GM23248 (cell line): ENCODE data around the gene A1BG. TPM values are rescaled to one million over a fixed set of nuclear protein-coding genes. Genes with fewer than 3 reads are reported as not detected.

Source experiments
- DNase-seq: peaks from one replicate; pipeline ENCODE4 v3.0.0-alpha.2; 2015
- H2AFZ ChIP-seq: fragments of 200-600 bp; sonication (generic); 2 replicates; pipeline ENCODE4 v1.6.1; 2016; ENCODE audit warnings: antibody characterized with exemption
- H3F3A ChIP-seq: fragments of 200-600 bp; sonication (generic); 2 replicates; pipeline ENCODE4 v1.6.1; 2016; ENCODE audit warnings: mild to moderate bottlenecking, antibody characterized with exemption, mixed run types; ENCODE audit not compliant: insufficient read depth
- H3K27ac ChIP-seq: fragments of 200-600 bp; sonication (generic); 2 replicates; pipeline ENCODE4 v1.5.1; 2016; ENCODE audit warnings: mild to moderate bottlenecking
- H3K27me3 ChIP-seq: fragments of 200-600 bp; sonication (generic); replicated peaks from 2 replicates; pipeline ENCODE4 v1.6.1; 2016; ENCODE audit warnings: mild to moderate bottlenecking; ENCODE audit not compliant: insufficient read depth
- H3K36me3 ChIP-seq: fragments of 200-600 bp; sonication (generic); 2 replicates; pipeline ENCODE4 v1.6.1; 2016; ENCODE audit warnings: low read depth, mild to moderate bottlenecking
- H3K4me1 ChIP-seq: fragments of 200-600 bp; sonication (generic); 2 replicates; pipeline ENCODE4 v1.6.1; 2016; ENCODE audit warnings: mild to moderate bottlenecking; ENCODE audit not compliant: insufficient read depth
- H3K4me2 ChIP-seq: fragments of 200-600 bp; sonication (generic); one replicate; pipeline ENCODE4 v1.6.1; 2016; ENCODE audit warnings: mild to moderate bottlenecking; ENCODE audit not compliant: unreplicated experiment
- H3K4me3 ChIP-seq: fragments of 200-600 bp; sonication (generic); 2 replicates; pipeline ENCODE4 v1.5.1; 2016; ENCODE audit warnings: mild to moderate bottlenecking
- H3K79me2 ChIP-seq: fragments of 200-600 bp; sonication (generic); 2 replicates; pipeline ENCODE4 v1.6.1; 2016; ENCODE audit warnings: mild to moderate bottlenecking; ENCODE audit not compliant: insufficient read depth
- H3K9ac ChIP-seq: fragments of 200-600 bp; sonication (generic); 2 replicates; pipeline ENCODE4 v1.6.1; 2016; ENCODE audit warnings: mild to moderate bottlenecking
- H3K9me2 ChIP-seq: fragments of 200-600 bp; sonication (generic); 2 replicates; pipeline ENCODE4 v1.6.1; 2016; ENCODE audit warnings: mixed run types, mild to moderate bottlenecking, moderate library complexity; ENCODE audit not compliant: insufficient read depth
- H3K9me3 ChIP-seq: fragments of 200-600 bp; sonication (generic); one replicate; pipeline ENCODE4 v1.6.1; 2017; ENCODE audit warnings: low read depth
- H4K20me1 ChIP-seq: fragments of 200-600 bp; sonication (generic); 2 replicates; pipeline ENCODE4 v1.6.0; 2016; ENCODE audit not compliant: insufficient read depth
- EZH2 ChIP-seq: fragments of 200-600 bp; sonication (generic); IDR thresholded peaks from 2 replicates; pipeline ENCODE4 v1.6.1; 2018; ENCODE audit warnings: antibody characterized with exemption, mild to moderate bottlenecking; ENCODE audit not compliant: insufficient read depth, poor library complexity, severe bottlenecking
- EZH2phosphoT487 ChIP-seq: fragments of 200-600 bp; sonication (generic); IDR thresholded peaks from 2 replicates; pipeline ENCODE4 v1.6.1; 2018; ENCODE audit warnings: antibody characterized with exemption, moderate library complexity, mild to moderate bottlenecking, low read depth; ENCODE audit not compliant: insufficient read depth
- WGBS, 2 experiments: methylation state at CpG; one replicate each; pipeline ENCODE4 v1.1.6; 2015 to 2017; ENCODE audit warnings: low lambda C conversion rate in 2 of 2, low coverage in 1 of 2; ENCODE audit errors: missing lambda C conversion rate in 2 of 2; 5-methylcytosine and 5-hydroxymethylcytosine counted together
- in situ Hi-C: fragments of 300-500 bp; cut with MboI; formaldehyde crosslinking; loops from 2 replicates; pipeline ENCODE4 v1.15.0; 2020
- polyA plus RNA-seq: library from polyadenylated mRNA; unstranded; fragments of >200 nt; fragmentation: Nextera tagmentation; extraction: Ambion mirVana; gene quantifications from 2 replicates; pipeline ENCODE4 v1.2.1, GENCODE V29; 2016
- total RNA-seq: library from RNA; depleted of rRNA; stranded (reverse); fragments of >200 nt; shearing (Covaris generic); gene quantifications from 2 replicates; pipeline ENCODE4 v1.2.3, GENCODE V29; 2014

A1BG gene
- total and polyA plus RNA-seq, 2 experiments from 2014 or later: 22.0 to 31.3 TPM

DNA sequence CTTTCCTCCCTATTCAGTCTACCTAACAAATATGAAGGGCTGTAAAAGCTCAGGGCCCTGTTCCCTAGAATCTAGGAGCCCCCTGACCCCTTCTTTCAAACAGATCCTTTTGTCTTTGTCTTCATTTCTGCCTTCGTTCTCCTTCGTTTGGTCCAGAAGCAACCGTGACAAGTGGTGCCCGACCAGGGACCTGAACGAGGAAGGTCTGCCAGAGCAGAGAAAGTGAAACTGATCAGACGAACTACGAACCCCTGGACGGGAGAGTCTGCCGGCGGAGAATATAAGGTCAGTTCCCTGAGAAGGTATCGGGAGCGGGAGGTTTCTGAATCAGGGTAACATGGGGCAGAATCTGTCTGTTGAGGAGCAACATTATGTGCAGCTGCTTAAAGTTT lies 47.4 kb downstream of the A1BG start:
- in situ Hi-C loops: no loop called here
- Histone ChIP-seq H3K4me3 (peak overlapping the region; percentile 89), H3K9ac (peak overlapping the region; percentile 93), H3K27ac (peak overlapping the region; percentile 83), H3F3A (peaks cover 24% of the 10 kb centered on the region; the same call in 1 of the 2 replicates), H2AFZ (peak overlapping the region; percentile 93), H3K4me2 (peak overlapping the region; percentile 87), H4K20me1 (no peaks in the 10 kb centered on the region), H3K9me3 (no peaks in the 10 kb centered on the region), H3K4me1 (0 out of 2 replicates have a peak, but pooled peaks cover 4% of the 10 kb centered on the region), H3K79me2 (peaks cover 75% of the 10 kb centered on the region), H3K27me3 (no peaks in the 10 kb centered on the region), H3K9me2 (no peaks in the 10 kb centered on the region), H3K36me3 (peaks cover 20% of the 10 kb centered on the region)
- DNase-seq: peak; percentile 22
- TF ChIP-seq EZH2 (no peak), EZH2phosphoT487 (no peak)
- WGBS, 2 experiments: 63 to 66% methylated on average over 12 of the region's 12 CpGs

DNA sequence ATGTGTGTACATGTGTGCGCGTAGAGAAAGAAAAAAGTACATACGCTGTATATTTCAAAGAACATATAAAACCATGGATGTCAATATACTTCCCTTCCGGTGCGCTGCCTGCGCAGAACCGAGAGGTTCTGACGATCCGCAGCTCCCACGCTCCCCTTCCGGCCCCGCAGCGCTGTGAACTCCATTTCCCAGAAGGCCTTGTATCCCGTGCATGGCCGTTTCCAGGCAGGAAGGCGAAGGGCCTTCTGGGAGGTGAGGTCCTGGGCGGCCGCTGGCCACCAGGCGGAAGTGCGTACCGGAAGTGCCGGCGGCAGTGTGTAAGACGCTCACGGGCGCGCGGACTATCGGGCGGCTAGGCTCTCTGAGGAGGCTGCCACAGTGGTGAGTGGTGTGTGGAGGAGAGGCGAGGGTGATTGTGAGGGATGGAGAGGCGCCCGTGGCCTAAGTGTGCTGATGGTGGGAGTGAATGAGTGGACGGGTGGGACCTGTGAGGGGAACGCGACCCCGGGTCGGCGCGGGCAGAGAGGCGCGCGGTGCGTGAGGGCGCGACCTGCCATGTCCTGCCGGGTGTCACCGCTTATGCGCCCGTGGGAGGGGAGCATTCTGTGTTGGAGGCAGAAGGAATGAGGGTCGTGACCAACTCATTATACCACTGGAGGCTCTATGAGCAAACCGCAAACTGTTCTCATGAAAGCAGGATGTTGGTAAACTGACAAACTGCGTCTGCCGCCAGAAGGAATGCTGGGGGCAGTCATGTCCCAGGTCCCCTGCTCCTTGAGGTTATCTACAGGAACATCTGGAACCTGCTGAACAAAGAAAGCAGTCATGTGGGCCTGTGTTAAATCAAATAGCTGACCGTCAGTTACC lies 48.0 kb downstream of the A1BG start, which contains the start of gene ERVK3-1:
Gene ERVK3-1 (plus strand): TSS at position 313 of the 867 bp plus-strand sequence. CDS start 6,792 bp downstream, outside the sequence.
- no peaks in the 10 kb centered on the region for H3K27me3 ChIP-seq
- H3K4me1 ChIP-seq: 0 out of 2 replicates have a peak, but pooled peaks cover 4% of the 10 kb centered on the region
- H3K27ac ChIP-seq: peak within 1 kb of the TSS; percentile 83
- peaks cover 81% of the 10 kb centered on the region for H3K79me2 ChIP-seq
- peak within 1 kb of the TSS; percentile 93 for H3K9ac ChIP-seq
- no peak for TF ChIP-seq EZH2
- TF ChIP-seq EZH2phosphoT487: no peak
- peak within 1 kb of the TSS; percentile 88 for H3K4me2 ChIP-seq
- H3K9me2 ChIP-seq: no peaks in the 10 kb centered on the region
- peak within 1 kb of the TSS; percentile 93 for H2AFZ ChIP-seq
- H3F3A ChIP-seq: peaks cover 24% of the 10 kb centered on the region; the same call in 1 of the 2 replicates
- WGBS, 2 experiments: 1% methylated on average over 51 to 55 of the region's 55 CpGs
- H3K36me3 ChIP-seq: peaks cover 20% of the 10 kb centered on the region
- H3K9me3 ChIP-seq: no peaks in the 10 kb centered on the region
- peak within 1 kb of the TSS; percentile 89 for H3K4me3 ChIP-seq
- no peaks in the 10 kb centered on the region for H4K20me1 ChIP-seq
- peak; percentile 99 for DNase-seq
- in situ Hi-C loops: no loop called here

DNA sequence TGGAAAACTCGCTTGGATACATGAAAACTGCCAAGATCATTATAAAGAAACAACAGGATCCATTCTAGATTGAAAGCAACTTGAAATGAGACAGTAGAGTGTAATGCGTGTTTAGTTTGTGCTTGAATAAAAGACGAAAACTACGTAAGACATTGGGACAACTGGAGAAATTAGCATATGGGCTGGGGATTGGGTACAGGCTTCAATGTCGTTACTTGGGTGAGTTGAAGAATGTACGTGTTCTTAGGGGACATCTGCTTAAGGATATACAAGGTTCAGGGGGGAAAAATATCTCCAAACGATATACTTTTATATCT lies 48.6 kb downstream of the A1BG start:
- Histone ChIP-seq H3K4me3 (peak overlapping the region; percentile 89), H3K4me1 (0 out of 2 replicates have a peak, but pooled peaks cover 4% of the 10 kb centered on the region), H3F3A (peaks cover 24% of the 10 kb centered on the region; the same call in 1 of the 2 replicates), H4K20me1 (no peaks in the 10 kb centered on the region), H3K9ac (peak overlapping the region; percentile 93), H3K36me3 (peaks cover 20% of the 10 kb centered on the region), H3K4me2 (peak overlapping the region; percentile 88), H3K79me2 (peaks cover 85% of the 10 kb centered on the region), H3K27ac (peak overlapping the region; percentile 83), H3K27me3 (no peaks in the 10 kb centered on the region), H3K9me3 (no peaks in the 10 kb centered on the region), H3K9me2 (no peaks in the 10 kb centered on the region), H2AFZ (peak overlapping the region; percentile 93)
- TF ChIP-seq EZH2 (no peak), EZH2phosphoT487 (no peak)
- DNase-seq: no peak
- WGBS, 2 experiments: 18 to 19% methylated on average over 7 of the region's 7 CpGs
- in situ Hi-C loops: no loop called here

DNA sequence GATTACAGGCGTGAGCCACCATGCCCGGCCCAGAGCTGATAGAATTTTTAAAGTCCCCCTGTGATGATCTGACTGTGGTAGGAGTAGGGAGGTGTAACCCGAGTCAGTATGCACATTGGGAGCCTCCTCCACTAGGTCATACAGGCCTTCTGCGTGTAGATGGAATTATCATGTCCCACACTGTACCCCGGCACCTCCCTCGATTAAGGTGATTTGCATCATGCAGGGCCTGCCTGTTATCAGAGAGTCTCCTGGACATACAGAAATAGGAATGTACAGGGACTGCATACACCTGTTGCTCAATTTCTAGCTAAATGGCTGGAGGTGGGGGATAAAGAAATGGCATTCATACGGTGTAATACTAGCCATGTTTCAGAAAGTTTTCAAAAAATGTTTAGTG lies 49.0 kb downstream of the A1BG start:
- Histone ChIP-seq H3K4me1 (0 out of 2 replicates have a peak, but pooled peaks cover 4% of the 10 kb centered on the region), H3K27me3 (no peaks in the 10 kb centered on the region), H2AFZ (peak overlapping the region; percentile 93), H3K9ac (no peak overlapping the region), H3K79me2 (peaks cover 84% of the 10 kb centered on the region), H3K4me2 (no peak overlapping the region), H3K9me3 (no peaks in the 10 kb centered on the region), H3K4me3 (peak overlapping the region; percentile 89), H3F3A (peaks cover 24% of the 10 kb centered on the region; the same call in 1 of the 2 replicates), H3K9me2 (no peaks in the 10 kb centered on the region), H3K27ac (peak overlapping the region; percentile 83), H3K36me3 (peaks cover 16% of the 10 kb centered on the region), H4K20me1 (no peaks in the 10 kb centered on the region)
- TF ChIP-seq EZH2: no peak
- TF ChIP-seq EZH2phosphoT487: no peak
- DNase-seq: no peak
- in situ Hi-C loops: no loop called here
- 83 to 86% methylated on average over 7 of the region's 7 CpGs for WGBS, 2 experiments
